GM12874 (cell line): Measurements from ENCODE around the gene NCK1.

ENCODE experiments used
- TF ChIP-seq, protein P1 (sequence below): IDR thresholded peaks from 2 replicates; pipeline ENCODE4 v1.5.1; 2011; ENCODE audit warnings: low read depth, mild to moderate bottlenecking, control low read depth, low read length, moderate library complexity; ENCODE audit not compliant: insufficient read depth

The NCK1 gene

DNA sequence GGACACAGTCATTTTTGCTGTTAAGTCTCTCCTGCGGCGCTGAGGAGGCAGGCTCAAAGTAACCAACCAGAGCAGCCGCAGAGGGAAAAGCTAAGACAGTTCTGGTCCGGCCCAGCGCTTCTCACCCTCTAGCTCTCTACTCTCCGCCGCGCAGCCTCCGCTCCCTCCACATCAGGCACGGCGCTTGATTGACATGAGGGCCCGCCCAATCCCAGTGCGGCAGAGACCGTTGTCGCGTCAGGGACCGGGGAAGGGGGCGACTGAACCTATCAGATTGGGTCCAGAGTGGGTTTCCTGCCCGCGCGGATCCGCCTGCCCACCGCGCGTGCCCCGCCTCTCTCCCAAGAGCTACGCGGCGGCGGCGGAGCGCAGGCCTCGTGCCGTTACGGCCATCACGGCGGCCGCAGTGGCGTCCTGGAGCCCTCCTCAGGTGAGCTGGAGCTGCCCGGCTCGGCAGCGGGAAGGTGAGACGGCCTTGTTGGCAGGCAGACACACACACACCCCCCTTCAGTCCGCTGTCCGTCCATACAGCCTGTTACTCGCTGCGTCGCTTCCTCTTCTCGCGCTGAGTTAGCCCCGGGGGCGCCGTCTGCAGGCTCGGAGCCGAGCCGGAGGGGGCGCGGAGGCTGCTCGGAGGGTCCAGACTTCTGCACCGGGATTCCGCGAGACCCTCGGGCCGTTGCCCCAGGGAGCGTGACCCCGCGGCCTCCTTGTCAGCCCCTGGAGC lies at the start of gene NCK1:
NCK1 (plus strand) TSS at position 319 of the 727 bp plus-strand sequence. CDS start 65,794 bp downstream, outside the sequence.
- TF ChIP-seq, protein P1, sequence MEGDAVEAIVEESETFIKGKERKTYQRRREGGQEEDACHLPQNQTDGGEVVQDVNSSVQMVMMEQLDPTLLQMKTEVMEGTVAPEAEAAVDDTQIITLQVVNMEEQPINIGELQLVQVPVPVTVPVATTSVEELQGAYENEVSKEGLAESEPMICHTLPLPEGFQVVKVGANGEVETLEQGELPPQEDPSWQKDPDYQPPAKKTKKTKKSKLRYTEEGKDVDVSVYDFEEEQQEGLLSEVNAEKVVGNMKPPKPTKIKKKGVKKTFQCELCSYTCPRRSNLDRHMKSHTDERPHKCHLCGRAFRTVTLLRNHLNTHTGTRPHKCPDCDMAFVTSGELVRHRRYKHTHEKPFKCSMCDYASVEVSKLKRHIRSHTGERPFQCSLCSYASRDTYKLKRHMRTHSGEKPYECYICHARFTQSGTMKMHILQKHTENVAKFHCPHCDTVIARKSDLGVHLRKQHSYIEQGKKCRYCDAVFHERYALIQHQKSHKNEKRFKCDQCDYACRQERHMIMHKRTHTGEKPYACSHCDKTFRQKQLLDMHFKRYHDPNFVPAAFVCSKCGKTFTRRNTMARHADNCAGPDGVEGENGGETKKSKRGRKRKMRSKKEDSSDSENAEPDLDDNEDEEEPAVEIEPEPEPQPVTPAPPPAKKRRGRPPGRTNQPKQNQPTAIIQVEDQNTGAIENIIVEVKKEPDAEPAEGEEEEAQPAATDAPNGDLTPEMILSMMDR, result 0 out of 2 replicates have a peak, but pooled peaks have one; percentile 18

DNA sequence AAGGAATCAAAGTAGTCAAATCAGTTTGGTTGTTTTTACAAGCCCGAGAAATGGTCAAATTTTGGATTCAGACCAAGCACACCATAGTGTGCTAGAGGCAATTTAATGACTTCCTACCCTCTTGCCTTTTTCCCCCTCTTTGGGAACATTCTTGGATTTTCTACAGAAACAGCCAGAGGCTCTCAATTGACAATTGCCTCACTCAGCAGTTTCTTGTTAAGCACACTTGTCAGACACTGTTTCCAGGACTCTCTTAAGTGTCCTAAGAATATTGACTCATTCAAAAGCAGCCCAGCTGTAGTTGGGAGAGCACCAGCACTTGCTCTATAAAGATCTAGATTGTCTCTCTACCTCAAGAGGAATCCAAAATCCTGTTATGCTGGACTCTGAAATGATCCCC lies 44.6 kb upstream of the NCK1 start:
- TF ChIP-seq, protein P1, result no peak

DNA sequence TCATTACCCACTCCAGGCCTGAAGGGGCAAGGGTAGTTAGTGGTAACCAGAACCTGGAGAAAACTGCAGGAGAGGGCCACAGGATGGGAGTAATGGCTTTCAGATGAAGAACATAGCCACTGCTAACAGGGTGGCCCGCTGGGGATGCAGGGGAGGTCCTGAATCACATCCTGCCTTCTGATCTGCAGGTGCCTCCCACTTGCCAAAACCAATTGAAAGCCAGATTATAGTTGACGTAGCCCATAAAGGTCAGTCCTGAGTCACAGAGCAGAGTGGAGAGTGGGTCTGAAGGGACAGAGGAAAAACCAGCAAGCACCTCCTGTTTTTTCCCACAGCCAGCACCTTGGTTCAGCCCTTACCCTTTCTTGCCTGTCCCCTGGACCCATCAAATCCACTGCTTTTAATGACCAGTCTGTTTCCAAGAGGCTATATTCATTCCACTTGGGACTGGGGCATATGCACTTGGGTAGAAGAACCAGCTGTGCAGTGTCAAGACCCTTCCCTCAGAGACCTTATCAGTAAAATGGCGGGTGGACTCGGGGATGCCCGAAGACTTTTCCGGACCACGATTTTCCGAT lies 43.7 kb upstream of the NCK1 start:
- TF ChIP-seq, protein P1, result no peak

DNA sequence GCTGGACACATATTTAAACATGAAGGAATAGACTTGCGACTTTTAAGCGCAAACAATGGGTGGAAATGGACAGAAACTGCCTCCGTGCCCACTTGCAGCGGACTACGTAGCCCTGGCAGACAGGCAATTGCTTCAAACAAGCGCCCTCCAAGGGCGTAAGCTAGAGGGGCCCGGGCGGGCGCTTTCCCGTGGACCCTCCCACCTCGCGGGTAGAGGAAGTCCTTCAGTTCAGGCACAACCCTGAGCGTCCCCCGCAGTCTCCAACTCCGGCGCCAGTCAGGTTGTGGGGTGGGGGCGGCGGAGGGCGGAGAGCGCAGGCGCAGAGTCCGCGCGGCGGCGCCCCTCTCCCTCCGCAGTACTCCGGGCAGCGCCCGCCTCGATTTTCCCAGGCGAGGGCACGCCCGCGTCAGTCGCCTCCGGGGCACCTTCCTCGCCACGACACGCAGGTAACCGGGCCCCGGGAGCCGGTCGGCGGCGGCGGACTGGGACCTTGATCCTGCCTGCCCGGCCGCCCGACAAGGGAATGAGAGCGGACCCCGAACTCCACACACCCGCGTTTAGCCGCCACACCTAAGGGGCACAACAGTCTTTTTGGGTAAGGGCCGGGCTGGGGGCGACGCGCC lies 43.1 kb upstream of the NCK1 start, which contains the start of gene SLC35G2:
SLC35G2 (plus strand) TSS at position 358 of the 623 bp plus-strand sequence. CDS start 35,335 bp downstream, outside the sequence.
- TF ChIP-seq, protein P1, result no peak

DNA sequence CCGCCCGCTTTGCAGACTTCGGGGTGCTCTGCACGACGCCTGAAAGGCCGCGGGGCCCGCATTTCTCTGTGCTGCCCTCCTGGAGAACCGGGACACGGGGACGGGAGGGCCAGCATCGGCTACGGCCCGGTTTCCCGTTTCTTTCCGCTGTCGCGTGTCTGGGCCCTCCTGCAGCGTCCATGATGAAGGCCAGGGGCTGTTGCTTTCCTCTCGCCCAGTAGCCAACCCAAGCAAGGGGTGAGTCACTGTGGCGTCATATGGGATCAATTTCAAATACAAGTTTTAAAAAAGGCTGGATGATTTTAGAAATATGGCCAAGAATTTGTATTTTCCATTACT lies 42.6 kb upstream of the NCK1 start:
- TF ChIP-seq, protein P1, result no peak

DNA sequence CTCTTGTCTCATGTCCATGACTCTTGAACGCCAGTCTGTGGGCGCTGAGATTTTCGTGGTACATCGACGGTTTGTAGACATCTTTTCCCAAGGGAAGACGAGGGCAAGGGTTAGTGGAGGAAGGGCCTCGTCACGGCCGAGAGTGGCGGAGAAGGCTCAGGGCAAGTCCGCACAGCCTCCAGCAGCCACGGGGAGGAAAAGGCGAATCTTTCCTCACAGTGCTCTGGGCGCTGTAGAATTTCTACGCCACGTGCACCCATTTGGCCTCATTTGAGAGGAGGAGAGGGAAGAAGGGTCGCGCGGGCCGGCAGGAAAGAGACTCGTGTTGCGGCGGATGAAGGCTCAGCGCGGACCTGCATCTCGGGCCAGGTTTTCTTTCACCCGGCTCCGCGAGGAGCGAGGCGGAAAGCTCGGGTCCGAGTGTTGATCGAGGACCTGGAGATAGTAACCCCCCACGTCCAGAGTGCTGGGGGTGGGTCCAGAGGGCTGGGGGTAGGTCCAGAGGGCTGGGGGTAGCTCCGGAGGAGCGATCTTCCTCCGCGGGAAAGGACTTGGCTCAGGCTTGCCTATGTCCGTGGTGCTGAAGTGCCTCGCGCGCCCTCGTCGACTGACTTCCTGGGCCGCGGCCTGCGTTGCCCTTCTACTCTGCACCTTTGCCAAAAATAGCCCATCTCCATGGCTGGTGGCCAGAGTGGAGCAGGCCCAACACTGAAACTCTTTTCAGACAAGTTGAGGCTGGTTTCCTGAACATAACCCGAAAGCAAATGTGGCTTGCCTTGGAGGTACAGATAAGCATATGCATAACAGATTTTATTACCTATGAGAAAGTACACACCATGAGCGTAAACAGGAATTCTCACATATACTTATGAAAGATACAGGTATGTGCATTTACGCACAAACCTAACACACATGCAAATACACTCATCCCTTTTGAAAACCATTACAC lies 42.0 kb upstream of the NCK1 start:
- TF ChIP-seq, protein P1, result no peak
